IPS-18c (cell line): Measurements from ENCODE around the gene CRYBB2.
"Not testable (repeated sequence)": the region's sequence is repeated elsewhere in the genome, so short reads cannot be mapped to it uniquely, and the experiment has no call there.

ENCODE experiments used
- H3K4me3 ChIP-seq: 2 replicates; pipeline ENCODE4 v1.7.0; 2013; ENCODE audit warnings: low read depth, mild to moderate bottlenecking, low read length, moderate library complexity; ENCODE audit not compliant: insufficient read depth
- H3K9me3 ChIP-seq: one replicate; pipeline ENCODE4 v1.6.1; 2013; ENCODE audit warnings: mild to moderate bottlenecking, low read length, moderate library complexity; ENCODE audit not compliant: control insufficient read depth, insufficient read depth

CRYBB2 gene

GRCh38 chr22:25193130-25193529, 26.3 kb upstream of the CRYBB2 start:
- no peak overlapping the region for H3K4me3 ChIP-seq
- H3K9me3 ChIP-seq, result no peaks in the 10 kb centered on the region

DNA sequence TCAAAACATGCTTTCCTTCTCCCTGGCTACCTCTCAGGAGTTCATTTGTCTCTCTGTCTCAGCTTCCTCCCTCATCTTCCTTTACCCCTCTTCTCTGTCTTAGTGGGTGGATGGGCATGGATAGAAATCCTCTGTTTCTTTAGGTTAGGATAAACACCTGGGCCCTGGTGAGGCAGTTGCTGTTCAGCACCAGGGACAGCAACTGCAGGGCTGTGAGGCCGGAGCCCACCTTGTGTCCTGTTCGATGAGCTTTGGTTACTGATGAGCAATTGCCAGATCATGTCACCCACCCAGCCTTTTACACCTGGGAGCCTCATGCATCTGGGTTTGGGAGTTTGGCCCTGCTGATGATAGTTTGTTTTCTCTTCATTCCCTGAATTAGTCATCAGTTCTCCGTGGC, 25.9 kb upstream of the CRYBB2 start:
- Histone ChIP-seq H3K4me3 (no peak overlapping the region), H3K9me3 (no peaks in the 10 kb centered on the region)

GRCh38 chr22:25196326-25196725, 23.1 kb upstream of the CRYBB2 start:
- no peak overlapping the region for H3K4me3 ChIP-seq
- no peaks in the 10 kb centered on the region for H3K9me3 ChIP-seq

DNA sequence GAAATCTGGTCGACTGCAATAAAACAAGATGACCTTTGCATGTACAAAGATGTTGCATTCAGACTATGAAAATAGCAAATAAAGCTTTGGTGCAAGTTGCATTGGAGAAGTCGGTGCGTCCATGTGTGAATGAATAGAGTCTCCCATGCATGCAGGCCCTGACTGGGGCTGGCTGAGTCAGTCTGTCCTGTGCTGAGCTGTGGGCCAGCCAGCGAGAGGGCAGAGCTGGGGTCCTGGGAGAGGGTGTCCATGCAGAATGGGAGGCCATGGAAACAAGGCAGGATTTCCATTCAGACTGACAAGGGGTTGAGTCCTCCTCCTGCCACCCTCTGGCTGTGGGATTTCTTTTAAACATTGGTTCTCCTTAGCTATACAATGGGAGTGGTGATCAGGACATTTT, 22.1 kb upstream of the CRYBB2 start:
- no peak overlapping the region for H3K4me3 ChIP-seq
- H3K9me3 ChIP-seq, result no peaks in the 10 kb centered on the region

GRCh38 chr22:25199731-25200520, 19.5 kb upstream of the CRYBB2 start, which contains the start of gene CRYBB3:
Gene CRYBB3, plus strand, starts transcription at chr22:25199858. Its CDS starts 1,539 bp downstream, at chr22:25201397.
- Histone ChIP-seq H3K9me3 (no peaks in the 10 kb centered on the region), H3K4me3 (no peak within 1 kb of the TSS)

- H3K4me3 ChIP-seq, result no peak overlapping the region
These were observed 18.5 kb upstream of the CRYBB2 start for GRCh38 chr22:25200967-25201366.

DNA sequence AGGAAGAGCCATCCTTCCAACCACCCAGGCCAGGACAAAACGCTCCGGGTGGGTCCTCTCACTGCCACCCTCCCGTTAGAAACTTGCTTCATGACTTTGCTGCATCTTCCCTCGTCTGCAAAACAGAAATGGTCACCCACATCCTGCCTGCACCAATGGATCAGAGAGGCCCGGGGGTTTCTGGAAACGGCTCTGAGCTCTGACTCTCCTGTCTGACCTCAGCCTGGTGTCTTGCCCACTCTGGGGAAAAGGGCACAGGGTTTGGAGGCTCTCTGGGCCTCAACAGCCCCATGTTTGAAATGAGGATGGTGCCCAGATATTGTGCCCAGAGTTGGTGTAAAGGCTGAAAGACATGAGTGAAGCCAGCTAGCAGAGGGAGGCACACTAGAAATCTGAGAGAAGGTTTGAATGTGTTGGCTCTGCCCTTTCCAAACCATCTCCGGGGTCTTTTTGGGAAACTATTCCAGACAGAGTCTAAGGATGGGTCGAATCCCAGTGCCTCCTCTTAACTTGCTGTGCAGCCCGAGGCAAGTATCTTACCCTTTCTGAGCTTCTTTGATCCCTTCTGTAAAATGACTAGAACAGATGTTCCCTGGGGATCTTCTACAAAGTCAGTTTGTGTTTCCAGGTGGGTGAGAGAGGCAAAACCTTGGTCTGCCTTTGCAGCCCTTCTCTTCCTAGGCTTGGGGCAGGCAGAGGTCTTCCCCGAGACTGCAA, 17.7 kb upstream of the CRYBB2 start:
- Histone ChIP-seq H3K4me3 (no peak overlapping the region), H3K9me3 (no peaks in the 10 kb centered on the region)

More at GRCh38 chr22:25200967-25201366, 18.5 kb upstream of the CRYBB2 start:
- no peaks in the 10 kb centered on the region for H3K9me3 ChIP-seq

- H3K4me3 ChIP-seq, result no peak overlapping the region
- no peaks in the 10 kb centered on the region for H3K9me3 ChIP-seq
These were observed 17.0 kb upstream of the CRYBB2 start for GRCh38 chr22:25202290-25202921.

DNA sequence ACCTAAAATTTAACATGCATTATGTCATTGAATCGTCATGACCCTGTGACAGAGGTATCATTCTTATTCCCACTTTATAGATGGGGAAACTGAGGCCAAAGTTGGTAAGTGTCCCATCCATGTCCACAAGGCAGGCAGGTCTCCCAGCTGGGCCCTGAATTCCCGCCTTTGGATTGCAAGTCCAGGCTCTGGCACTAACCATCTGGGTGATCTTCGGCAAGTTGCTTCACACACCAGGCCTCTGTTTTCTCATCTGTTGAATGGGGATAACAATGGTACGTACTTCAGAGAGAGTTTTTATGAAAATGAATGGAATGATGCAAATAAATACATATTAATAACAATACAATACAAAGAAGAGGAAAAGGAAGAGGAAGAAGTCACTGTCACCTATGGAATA, 16.4 kb upstream of the CRYBB2 start:
- no peaks in the 10 kb centered on the region for H3K9me3 ChIP-seq
- H3K4me3 ChIP-seq, result no peak overlapping the region

DNA sequence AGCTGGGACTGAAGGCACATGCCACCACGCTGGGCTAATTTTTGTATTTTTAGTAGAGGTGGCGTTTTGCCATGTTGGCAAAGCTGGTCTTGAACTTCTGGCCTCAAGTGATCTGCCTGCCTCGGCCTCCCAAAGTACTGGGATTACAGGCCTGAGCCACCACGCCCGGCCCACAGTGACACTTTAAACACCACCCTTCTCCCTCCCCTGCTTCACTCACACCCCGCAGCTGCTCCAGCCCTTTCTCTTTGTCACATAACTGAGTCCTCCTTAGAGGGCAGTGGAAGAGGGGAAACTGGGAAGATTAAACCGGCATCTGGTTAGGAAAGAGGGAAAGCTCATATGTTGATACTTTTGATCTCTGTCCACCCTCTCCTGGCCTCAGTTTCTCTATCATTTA, 14.9 kb upstream of the CRYBB2 start:
- not testable (repeated sequence) for H3K4me3 ChIP-seq, H3K9me3 ChIP-seq

- Histone ChIP-seq H3K9me3 (no peaks in the 10 kb centered on the region), H3K4me3 (no peak overlapping the region)
These were observed 13.6 kb upstream of the CRYBB2 start for GRCh38 chr22:25205847-25206246.

DNA sequence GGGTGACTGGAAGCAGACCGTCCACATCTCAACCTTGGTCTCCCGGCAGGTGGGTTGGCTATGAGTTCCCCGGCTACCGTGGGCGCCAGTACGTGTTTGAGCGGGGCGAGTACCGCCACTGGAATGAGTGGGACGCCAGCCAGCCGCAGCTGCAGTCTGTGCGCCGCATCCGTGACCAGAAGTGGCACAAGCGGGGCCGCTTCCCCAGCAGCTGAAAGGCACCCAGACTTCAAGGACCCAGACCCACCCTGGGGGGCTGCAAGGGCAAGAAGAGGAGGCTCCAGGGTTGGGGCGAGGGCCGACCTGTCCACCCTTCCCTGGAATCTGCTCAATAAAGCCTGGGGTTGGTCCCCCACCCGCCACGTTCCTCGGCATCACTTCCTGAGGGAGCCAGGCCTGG, 12.4 kb upstream of the CRYBB2 start:
- no peak overlapping the region for H3K4me3 ChIP-seq

GRCh38 chr22:25207553-25208157, 11.8 kb upstream of the CRYBB2 start:
- Histone ChIP-seq H3K4me3 (no peak overlapping the region), H3K9me3 (no peaks in the 10 kb centered on the region)

More for the DNA sequence above, 12.4 kb upstream of the CRYBB2 start:
- no peaks in the 10 kb centered on the region for H3K9me3 ChIP-seq

GRCh38 chr22:25208328-25208727, 11.1 kb upstream of the CRYBB2 start:
- H3K9me3 ChIP-seq, result peaks cover under 1% of the 10 kb centered on the region
- H3K4me3 ChIP-seq, result no peak overlapping the region

DNA sequence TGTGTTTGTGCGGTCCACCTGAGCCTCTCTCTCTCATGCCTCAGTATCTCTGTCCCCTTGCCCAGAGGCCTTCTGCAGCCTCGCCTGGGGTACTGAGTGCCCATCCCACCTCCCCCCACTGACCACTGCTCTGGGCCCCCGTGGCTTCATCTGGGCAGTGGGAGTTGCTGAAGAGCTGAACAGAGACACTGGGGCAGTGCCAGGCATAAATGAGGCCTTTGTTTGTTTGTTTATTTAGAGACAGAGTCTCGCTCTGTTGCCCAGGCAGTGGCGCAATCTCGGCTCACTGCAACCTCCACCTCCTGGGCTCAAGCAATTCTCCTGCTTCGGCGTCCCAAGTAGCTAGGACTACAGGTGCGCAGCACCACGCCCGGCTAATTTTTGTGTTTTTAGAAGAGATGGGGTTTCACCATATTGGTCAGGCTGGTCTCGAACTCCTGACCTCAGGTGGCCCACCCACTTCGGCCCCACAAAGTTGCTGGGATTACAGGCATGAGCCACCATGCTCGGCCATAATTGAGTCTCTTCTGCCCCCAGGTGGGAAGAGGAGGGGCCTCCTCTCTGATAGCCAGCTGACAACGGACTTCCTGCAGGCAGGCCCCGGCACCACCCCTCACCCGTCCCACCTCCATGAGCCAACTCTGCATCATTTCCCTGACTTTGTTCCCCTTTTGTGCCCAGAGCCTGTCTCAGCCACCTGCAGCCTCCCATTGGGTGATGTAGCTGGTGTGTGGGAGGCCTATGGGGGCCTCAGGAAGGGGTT, 10.5 kb upstream of the CRYBB2 start:
- H3K9me3 ChIP-seq, result peaks cover 3% of the 10 kb centered on the region
- no peak overlapping the region for H3K4me3 ChIP-seq

- peaks cover 3% of the 10 kb centered on the region for H3K9me3 ChIP-seq
- H3K4me3 ChIP-seq, result no peak overlapping the region
These were observed 8.6 kb upstream of the CRYBB2 start for GRCh38 chr22:25210793-25211192.

DNA sequence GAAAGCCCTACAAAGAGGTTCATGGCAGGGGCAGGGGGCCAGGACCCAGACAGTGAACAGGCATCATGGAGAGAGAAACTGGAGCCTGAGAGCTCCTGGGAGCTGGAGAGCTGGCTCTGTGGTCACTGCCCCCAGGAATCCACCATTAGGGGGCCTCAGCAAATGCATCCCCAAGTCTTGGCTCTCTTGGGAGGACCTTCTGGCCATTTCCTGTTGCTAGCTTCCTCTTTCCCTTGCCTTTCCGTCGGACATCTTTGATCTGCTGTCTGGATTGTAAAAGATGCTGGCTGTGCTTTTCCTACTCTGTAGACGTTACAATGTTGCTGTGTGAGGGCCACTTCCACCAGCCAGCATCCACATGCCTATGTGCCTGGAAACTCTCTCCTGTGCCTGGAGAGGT, 7.1 kb upstream of the CRYBB2 start:
- Histone ChIP-seq H3K4me3 (no peak overlapping the region), H3K9me3 (peaks cover 3% of the 10 kb centered on the region)
